ENCODE data around the gene CHCHD3.

DNA sequence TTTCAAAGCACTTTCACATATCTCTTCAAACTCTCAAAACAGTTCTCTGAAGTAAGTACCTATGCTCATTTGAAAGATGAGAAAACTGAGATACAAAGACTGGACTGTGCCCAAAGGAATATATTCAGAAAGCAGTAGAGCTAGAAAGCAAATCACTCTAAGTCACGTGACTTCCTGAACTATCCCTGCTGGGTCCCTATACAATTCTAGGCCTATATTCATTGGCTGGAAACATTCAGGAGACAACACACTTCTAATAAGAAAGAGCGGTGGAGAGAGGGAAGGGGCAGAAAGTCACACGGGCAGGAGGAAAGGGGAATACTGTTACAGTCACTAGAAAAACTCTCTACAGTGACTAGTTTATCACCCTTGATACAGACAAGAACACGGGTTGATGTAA, 140.0 kb downstream of the CHCHD3 start:
- TF ChIP-seq POLR2A (IDR thresholded peaks at IDR 0.05; ENCODE audit: low read depth, low read length) (no peak), POLR2AphosphoS5 (IDR thresholded peaks at IDR 0.05; ENCODE audit: low read depth, low read length) (no peak), POU2F2 (IDR thresholded peaks at IDR 0.05; ENCODE audit: low read depth, low read length) (no peak), TAF1 (IDR thresholded peaks at IDR 0.05; ENCODE audit: low read depth, low read length) (no peak), SPI1 (IDR thresholded peaks at IDR 0.05; ENCODE audit: low read depth, low read length) (no peak)
